IPS-NIHi11 (cell line): ENCODE data around the gene DZIP1.

Experiments used
- DNase-seq: peaks from one replicate; pipeline ENCODE4 v3.0.0; 2012; ENCODE audit warnings: mixed read lengths, low spot score

DZIP1 gene

DNA sequence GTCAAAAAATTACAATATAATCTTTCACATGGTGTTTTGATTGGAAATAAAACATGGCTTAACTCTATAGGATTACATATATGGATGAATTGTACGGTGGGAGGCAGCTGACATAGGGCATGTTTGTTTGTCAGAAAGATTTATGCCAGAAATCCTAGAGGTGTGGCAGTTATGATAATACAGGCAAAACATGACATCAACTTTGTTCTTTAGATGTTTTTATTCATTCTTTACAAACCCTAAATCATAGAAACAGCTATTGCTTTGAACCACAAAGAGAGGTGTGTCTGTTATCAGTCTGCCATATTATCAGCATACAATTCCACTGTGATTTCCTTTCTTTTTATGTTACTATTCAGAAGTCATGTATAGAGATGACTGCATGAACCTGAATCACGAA lies 100.2 kb downstream of the DZIP1 start:
- no peak for DNase-seq

GRCh38 chr13:95541911-95542474 lies 102.5 kb downstream of the DZIP1 start:
- no peak for DNase-seq

DNA sequence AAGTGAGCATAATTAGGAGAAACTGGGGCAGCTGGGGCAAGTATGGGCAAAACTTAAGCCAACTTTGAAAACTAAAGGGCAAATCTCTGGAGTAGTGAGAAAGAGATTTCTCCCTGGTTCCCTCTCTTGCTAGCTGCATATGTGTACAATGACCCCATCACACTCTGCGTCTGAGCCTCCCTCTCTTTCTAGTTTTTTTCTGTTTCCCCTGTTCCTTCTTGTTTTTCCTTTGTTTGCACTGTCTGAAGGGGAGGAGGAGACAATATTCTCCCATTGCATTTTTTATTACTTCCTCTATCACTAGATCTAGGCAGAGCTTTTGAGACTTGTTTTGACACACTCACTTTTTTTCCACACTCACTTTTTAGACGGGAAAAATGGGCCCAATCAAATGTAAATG lies 103.2 kb downstream of the DZIP1 start:
- DNase-seq: no peak

- DNase-seq: no peak
These were observed 103.6 kb downstream of the DZIP1 start for GRCh38 chr13:95540888-95541287.

- DNase-seq: no peak
These were observed 107.8 kb downstream of the DZIP1 start for GRCh38 chr13:95536632-95537241.

DNA sequence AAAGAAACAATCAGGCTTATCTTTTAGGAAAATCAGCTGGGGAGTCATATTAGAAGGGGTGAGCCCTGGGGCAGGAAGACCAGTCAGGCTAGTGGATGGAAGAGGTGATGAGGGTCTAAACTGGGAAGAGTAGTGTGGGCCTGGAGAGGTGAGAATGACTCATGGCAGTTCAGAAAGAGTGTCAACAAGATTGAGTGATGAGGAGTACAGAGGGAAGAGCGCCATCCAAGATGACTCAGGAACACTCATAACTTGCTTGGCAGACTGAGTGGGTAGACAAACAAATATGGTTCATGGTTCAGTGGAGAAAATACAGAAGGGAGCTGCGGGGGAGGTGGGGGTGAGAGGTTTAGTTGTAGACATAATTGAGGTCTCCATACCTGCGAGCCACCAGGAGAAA lies 109.3 kb downstream of the DZIP1 start:
- DNase-seq: no peak

DNA sequence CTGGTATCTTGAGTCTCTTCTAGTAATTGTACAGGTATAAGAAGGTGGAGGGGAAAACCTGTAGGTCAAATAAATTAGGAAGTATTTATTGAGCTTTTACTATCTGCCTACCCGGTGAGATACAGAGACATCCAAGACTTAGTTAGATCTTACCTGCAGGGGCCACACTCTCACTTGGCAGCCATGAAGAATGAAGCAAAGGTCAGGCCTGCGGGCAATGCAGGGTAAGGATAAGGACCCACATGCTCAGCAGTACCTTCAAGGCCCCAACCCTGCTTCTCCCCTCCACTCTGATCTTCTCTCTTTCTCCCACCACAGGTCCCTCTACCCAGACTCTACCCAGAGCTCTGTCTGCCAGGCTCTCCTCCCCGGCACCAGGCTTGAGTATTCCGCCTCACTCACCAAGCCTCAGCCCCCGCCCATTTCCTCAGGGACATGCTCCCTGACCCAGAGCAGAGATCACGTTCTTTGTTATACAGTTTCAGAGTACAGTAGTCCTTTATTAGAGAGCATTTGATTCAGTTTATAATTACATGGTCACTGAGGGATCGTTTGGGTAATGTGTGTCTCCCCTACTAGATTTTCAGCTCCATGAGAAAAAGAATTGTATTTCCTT lies 110.9 kb downstream of the DZIP1 start:
- no peak for DNase-seq

GRCh38 chr13:95530178-95530577 lies 114.3 kb downstream of the DZIP1 start:
- DNase-seq: peak; percentile 29
